Stimulated activated CD4-positive, alpha-beta T cell treated with anti-CD3 and anti-CD28 coated beads, TNF-alpha, amount 100 ng/mL, for 4 hours (primary cell): ENCODE data around the gene AGTRAP.

Experiments
- DNase-seq, 3 experiments: peaks; one replicate each; pipeline ENCODE4 v3.0.0-alpha.2; 2020; ENCODE audit warnings: low read depth in 3 of 3

AGTRAP gene

DNA sequence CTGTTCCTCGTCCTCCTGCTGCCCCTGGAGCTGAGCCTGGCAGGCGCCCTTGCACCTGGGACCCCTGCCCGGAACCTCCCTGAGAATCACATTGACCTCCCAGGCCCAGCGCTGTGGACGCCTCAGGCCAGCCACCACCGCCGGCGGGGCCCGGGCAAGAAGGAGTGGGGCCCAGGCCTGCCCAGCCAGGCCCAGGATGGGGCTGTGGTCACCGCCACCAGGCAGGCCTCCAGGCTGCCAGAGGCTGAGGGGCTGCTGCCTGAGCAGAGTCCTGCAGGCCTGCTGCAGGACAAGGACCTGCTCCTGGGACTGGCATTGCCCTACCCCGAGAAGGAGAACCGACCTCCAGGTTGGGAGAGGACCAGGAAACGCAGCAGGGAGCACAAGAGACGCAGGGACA lies 29.6 kb upstream of the AGTRAP start:
- DNase-seq: no peak

DNA sequence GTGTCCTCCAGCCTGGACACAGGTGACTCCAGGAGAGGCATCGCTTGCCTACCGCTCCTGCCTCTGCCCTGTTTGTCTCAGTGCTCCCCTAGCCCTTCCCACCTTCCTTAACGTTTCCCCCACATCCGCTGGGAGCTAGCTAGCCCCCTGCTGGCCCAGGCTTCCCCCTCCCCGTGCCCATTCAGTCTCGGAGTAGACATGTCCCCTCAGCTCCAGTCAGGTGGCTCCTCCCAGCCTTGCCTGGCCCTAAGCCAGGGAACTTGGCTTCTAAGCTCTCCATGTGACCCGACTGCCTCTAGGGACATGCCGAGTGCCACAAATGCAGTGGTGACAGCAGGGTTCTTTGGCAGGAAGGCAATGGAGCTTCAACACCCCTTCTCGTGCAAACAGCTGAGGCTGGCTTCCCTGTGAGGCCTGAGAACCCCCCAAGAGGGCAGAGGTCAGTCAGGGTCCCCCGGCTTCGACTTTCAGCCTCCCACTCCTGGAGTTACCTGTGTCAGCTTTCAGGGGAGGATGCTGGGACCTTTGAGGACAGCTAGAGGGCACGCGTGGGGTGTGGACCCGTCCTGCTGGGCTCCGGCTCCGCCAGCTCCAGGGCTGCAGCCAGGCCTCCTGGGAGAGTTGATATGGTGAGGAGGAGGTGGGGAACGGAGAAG lies 28.2 kb upstream of the AGTRAP start:
- DNase-seq: no peak

DNA sequence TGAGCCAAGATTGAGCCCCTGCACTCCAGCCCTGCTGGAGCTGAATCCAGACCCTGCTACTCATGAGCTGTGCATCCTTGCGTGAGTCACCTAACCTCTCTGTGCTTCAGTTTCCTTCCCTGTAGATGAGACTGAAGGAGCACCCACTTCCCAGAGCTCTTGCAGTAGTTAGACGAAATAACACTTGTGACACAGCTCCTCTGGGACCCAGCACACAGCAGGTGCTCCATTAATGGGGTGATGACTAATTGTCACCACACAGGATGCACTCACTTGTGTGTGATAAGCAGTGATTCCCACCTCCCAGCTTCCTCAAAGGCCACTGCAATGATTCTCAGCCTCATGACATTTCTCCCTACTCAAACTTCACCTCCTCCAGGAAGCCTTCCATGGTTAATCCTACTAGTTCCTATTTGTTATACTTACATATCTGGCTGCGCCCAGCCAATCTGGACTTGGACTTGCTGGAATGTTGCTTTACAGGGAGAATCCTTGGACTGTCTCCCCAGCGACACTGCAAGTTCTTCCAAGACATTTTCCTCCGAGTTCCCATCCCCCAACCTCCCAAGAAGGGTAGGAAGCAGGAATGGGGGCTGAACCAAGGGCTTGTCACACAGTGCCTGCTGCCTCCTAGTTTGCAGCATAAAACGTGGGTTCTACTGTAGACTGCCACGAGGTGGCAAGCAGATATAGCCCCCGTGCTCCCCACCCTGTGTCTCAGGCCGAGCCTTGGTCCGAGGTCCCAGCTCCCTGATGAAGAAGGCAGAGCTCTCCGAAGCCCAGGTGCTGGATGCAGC lies 27.2 kb upstream of the AGTRAP start:
- no peak for DNase-seq

DNA sequence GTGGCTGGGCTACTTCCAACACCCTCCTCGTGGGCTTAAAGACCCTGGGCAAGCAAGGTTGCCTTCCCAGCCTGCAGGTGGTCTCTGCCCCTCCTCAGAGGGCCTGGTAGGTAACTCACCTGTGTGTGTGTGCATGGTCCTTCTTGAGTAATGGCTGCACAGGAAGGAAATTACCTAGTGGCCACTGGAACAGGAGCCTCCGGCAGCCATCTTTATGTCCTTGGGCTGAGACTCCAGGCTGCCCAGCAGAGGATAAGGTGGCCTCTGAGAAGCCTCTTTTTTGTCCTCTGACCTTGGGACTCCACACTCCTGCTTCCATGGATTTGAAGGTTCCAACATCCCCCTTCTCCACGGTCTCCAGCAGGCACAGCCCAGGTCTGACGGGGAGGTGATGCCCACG lies 24.4 kb upstream of the AGTRAP start:
- no peak for DNase-seq

DNA sequence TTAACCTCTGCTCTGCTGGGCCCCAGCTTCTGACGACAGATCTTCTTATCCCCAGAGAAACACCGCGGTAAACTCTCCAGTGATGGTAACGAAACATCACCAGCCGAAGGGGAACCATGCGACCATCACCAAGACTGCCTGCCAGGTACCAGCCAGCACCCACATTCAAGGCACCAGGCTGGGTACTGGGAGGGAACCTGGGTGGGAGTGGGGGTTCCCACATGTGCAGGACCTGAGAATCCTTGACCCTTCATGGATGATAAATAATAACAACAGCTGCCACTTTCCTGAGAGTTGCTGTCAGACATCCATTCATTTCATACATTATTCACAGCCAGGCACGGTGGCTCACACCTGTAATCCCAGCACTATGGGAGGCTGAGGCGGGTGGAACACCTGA lies 23.7 kb upstream of the AGTRAP start:
- DNase-seq: no peak

DNA sequence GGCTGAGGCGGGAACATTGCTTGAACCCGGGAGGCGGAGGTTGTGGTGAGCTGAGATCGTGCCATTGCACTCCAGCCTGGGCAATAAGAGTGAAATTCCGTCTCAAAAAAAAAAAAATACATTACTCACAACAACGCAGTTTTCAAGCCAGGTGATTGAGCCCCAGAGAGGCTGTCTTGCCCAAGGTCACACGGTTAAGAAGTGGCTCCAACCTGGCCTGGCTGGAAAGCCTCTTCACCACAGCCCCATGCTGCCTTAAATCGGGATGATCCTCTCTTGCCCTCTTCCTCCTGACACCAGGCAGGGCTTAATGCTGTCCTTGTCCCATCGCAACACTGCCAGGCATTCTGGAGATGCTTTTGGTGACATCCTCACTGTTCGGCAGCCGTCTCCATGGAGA lies 22.8 kb upstream of the AGTRAP start:
- no peak for DNase-seq

DNA sequence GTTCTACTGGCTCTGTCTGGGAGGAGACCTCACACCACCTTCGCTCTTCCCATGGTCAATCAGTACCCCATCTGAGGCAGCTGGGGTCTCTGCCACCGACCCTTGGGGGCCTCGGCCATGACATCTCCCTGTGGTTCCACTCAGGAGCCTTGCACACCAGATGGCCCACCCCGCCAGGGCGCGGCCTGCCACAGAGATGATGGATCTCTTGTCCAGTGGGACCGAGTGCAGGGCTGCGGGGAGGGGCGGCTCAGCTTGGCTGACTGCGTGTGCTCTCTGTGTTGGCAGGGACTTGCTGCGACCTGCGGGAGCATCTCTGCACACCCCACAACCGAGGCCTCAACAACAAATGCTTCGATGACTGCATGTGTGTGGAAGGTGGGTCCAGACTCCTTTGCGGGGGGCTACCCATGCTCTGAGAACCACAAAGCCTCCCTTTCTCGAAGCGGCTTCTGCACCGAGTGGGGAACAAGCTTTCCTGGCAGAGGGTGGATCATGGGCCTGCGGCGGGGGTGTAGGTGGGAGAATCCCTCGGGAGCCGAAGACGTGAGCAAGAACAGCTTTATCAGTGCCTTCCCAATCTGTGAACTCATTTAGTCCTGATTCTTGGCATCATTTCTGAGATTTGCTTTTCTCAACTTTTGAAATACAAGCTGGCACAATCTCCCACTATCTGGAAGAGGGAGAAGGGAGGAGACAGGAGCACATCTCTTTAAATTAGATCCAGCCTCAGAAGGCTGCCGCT lies 20.9 kb upstream of the AGTRAP start:
- DNase-seq: no peak

DNA sequence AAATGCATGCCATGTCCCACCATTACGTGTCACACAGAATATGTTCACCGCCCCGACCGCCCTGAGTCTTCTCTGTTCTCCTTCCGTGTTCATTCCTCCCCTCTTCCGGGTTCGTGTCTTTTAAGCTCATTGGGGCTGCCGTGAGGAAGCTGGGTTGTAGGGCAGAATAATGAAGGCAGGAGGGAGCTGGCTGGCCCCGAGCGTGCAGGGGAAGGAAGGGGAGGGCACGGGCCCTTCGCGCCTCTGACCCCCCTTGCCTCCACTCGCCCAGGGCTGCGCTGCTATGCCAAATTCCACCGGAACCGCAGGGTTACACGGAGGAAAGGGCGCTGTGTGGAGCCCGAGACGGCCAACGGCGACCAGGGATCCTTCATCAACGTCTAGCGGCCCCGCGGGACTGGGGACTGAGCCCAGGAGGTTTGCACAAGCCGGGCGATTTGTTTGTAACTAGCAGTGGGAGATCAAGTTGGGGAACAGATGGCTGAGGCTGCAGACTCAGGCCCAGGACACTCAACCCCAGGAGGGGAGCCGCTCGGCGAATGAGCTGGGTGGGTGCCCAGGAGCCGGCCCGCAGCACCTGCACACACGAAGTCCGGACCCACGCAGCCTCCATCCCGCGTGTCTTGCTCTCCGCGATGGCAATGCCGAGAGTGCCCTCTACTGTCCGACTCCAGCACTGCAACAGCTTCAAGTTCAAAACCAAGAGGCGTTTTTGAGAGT lies 16.5 kb upstream of the AGTRAP start:
- DNase-seq: peak; percentile 76 to 77 (median 76)

DNA sequence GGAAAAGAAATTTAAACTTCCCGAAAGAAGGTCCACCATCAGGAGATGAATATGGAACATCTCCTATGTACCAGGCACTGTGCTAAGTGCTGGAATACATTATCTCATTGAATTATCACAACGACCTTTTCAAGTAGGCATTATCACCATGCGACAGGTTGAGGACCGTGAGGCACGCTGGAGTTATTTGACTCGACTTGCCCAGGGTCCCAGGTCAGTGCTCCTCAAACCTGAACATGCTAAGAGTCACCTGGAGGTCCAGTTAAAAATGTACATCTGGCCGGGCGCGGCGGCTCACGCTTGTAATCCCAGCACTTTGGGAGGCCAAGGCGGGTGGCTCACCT lies 15.9 kb upstream of the AGTRAP start:
- DNase-seq: no peak

DNA sequence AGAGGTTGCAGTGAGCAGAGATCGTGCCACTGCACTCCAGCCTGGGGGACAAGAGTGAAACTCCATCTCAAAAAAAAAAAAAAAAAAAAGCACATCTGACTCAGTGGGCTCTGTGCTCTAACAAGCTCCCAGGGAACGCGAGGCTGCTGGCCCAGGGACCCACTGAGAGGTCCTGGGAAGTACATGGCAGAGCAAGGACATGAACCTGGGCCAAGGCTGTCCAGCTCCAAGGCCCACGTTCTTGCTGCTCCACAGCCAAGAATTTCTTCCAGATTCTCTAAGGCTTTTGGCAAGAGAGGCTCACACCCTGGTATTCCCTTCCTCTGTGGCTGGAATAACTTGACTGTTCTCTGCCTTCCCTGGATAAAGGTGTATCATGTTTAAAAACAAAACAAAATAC lies 15.4 kb upstream of the AGTRAP start:
- DNase-seq: no peak

DNA sequence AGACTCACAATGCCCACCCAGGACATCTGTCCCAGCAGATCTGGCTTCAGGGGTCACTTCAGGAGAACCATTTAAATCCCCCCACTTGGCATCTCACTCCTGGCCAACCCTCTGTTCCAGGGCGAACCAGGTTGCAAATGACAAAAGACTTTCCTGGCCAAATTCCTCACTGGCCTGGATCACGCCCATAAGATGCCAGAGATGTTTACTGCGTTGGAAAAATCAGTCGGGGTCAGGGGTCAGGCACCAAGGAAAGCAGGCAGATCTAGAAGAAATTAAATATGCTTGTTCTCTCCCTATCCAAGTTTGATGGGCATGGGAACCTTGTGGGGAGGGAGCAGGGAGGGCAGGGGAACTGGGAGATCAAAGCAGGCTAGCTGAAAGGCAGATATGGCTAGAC lies 14.6 kb upstream of the AGTRAP start:
- no peak for DNase-seq

DNA sequence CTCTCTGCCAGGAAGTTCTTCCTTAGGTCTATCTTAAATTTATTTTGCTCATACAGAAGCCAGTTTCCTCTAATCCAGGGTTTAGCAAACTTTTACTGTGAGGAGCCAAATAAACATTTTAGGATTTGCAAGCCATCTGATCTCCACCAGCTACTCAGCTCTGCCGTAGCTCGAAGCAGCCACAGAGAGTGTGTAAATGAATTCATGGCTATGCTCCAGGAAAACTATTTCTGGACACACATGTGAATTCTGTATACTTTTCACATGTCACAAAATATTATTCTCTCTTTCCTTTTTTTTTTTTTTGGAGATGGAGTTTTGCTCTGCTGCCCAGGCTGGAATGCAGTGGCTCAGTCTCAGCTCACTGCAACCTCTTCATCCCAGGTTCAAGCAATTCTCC lies 13.4 kb upstream of the AGTRAP start:
- DNase-seq: no peak

DNA sequence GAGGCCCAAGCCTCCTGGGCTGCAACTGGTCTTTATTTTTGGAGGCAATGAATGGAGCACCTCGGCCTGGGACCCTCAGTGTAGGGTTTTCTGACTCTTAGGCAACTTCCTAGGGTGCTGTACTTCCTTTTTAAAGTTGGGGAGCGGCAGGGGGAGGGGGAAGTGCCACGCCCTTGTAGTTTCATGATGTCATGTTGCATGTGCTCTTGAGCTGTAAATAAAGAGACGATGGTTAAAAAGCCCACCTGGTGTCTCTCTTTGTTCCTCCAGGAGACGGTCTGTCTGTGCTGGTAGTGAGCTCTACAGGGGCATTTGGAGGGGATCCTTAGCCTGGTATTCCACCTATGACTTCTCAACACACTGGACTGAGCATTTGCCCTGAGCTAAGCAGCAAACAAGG lies 10.3 kb upstream of the AGTRAP start:
- no peak for DNase-seq

DNA sequence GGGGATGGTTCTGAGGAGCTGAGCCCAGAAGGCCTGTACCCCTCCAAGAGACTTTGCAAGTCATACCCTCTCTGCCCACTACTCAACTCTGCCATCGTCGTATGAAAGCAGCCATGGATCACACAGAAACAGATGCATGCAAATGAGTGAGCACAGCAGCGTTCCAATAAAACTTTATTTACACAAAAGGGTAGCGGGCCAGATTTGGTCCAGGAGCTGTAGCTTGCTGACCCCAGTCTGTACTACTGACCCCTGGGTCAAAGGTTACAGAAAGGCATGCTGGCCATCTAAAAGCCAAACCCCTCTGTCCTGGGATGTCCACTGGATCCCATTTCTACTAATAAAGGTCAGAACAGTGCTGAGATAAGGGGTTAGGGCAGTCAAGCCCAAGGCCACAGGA lies 8.8 kb upstream of the AGTRAP start:
- DNase-seq: no peak

DNA sequence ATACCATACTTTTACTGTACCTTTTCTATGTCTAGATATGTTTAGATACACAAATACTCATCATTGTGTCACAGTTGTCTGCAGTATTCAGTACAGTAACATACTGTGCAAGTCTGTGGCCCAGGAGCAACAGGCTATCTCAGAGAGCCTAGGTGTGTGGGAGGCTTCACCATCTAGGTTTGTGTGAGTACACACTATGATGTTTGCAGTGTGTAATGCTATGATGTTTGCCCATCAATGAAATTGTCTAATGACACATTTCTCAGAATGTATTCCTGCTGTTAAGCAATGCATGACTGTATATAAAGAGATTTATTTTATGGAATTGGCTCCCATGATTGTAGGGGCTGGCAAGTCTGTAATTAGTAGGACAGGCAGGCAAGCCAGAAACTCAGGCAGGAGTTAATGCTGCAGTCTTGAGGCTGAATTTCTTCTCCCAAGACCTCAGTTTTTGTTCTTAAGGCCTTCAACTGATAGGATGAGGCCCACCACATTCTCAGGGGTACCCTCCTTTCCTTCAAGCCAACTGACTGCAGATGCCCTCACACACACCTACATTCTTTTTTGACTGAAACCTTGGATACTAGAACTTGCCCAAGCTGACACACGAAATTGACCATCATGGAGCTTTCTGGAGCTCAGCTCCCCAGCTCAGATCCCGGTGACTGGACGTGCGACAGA lies 7.7 kb upstream of the AGTRAP start:
- DNase-seq: no peak

DNA sequence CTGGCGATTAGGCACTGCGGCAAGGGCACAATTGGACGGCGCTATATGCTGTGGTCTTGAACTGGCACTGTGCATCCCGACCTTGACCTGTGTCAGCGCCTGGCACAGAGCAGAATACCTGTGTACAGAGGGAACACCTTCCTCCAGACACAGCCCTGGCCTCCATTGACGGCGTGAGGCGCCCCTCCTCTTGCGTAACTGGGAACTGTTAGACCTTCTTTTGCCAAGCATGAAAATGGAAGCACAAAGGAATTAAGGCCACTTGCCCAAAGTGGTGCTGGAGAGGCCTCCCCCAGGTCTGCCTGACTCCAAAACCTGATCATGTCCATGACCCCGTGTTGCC lies 6.8 kb upstream of the AGTRAP start:
- DNase-seq: no peak

DNA sequence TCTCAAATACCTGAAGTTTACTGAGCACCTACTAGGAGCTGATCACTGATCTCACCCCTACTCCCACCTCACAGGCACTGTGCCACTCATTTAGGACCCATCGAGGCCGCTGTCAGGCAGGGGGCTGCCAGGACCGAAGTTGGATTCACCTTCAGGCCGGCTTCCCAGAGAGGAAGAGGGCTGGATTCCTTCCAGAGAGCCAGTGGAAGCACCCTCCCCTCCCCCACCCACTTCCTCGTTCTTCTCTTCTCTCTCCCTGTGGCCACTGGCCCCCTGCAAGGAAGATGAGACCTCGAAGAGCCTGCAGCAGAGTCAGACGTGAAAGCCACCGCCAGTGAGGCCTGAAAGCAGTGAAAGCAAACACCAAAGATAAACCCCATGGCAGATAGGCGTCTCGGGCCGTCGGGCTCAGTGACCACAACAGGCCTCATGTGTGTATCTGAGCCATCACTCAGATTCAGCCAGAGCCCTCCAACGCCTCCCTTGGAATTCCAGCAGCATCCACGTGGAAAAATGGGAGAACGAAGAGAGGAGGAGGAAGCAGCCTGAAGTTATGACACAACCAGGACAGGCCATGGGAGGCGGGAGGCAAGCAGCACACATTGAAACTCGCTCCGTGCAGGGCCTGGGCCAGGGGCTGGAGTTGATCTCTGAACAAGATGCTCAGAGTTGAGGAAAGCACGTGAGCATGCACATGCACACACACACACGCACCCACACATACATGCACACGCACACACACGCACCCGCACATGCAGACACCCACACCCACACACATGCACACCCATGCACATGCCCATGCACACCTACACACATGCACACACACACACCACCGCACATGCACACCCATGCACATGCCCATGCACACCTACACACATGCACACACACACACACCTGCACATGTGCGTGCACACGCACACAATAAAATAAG lies 6.2 kb upstream of the AGTRAP start:
- no peak for DNase-seq

DNA sequence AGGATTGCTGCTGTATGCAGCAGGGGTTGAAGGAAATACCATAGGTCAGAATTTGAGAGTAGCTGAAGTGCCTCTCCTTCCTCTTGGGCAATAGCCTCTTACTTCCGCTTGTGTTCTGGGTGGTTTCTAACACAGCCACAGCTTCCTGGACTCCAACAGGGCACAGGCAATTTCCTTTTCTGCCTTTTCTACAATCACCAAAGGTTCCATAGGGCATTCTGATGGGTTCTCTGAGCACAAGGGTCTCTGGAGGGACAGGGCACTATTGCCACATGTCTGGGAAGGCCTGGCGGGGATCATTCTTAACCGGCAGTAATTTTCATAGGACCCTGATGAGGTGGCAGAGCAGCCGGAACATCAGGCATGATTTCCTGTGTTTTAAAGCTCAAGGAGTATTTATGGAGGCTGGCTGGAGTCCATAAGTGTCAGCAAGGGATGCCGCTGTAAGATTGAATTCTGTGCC lies 5.5 kb upstream of the AGTRAP start:
- DNase-seq: no peak

DNA sequence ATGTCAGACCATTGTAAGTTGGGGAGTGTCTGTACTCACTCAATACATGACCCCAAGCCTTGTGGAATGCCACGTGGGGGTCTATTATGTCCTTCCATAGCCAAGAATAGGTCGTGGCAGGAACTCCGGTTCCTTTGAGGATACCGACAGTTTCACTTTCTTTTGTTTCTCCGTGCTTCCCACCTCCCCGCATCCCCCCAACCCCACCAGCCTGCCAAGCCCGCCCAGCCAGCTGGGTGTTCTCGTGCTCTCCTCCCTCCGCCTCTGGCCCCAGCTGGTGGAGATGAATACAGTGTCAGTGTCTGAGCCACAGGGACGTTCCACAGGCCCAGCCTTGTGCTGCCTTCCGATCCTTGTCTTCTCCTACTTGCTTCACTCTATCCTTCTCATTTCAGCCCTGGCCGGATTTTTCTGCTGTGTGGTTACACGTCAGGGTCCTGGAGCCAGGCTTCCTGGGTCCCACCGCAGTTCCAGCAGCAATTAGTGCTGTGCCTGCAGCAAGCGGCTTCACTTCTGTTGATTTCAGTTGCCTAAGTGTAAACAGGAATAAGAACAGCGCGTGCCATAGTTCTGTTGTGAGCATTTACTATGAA lies 4.1 kb upstream of the AGTRAP start:
- no peak for DNase-seq

DNA sequence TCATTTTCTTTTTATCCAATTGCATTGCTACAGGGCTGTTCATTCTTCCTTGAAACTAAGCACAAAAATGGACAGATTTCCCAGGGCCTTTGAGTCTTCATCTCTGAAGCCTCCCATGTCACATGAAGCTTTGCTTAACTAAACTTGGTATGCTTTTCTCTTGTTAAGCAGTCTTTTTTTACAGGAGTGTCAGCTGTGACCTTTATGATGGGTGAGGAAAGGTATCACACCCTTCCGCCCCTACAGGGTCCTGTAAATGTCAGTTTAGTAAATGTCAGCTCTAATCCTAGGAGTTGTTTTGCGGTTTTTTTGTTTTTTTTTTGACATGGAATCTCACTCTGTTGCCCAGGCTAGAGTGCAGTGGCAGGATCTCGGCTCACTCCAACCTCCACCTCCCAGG lies 2.6 kb upstream of the AGTRAP start:
- no peak for DNase-seq

DNA sequence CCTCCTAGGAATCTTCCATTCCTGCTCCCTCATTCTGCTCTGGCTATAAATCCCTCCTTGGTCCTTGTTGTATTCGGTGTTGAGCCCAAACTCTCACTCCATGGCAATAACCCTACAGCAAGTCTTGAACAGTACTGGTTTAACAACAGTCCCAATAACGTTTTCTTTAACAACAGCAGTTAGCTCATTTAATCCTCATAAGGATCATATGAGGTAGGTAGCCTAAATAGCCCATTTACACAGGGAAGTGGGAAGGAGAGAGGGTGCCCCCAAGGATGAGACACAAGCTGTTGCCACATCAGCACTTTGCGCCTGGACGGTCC lies 444 bp upstream of the AGTRAP start:
- DNase-seq: no peak
